Adrenal gland (tissue), 12 donors: ENCODE measurements around the gene RBMX. TPM values are rescaled to one million over a fixed set of nuclear protein-coding genes. Genes with fewer than 3 reads are reported as not detected.
A peak's percentile ranks its signal among the peaks of the same experiment; 100 is the strongest.
"Not testable (repeated sequence)": the region's sequence is repeated elsewhere in the genome, so short reads cannot be mapped to it uniquely, and the experiment has no call there.

Experiments used
- DNase-seq, 7 donors: peaks; one replicate each; pipeline ENCODE4 v3.0.0-alpha.2; 2019 to 2020
- H3K27ac ChIP-seq, 5 donors: fragments of 200-600 bp; sonication (generic) in 4 of 5; 1 replicate in 3 of 5; 2 replicates in 2 of 5; pipeline versions ENCODE4 v1.5.1 to v1.8.0; 2016 to 2020; ENCODE audit warnings: mild to moderate bottlenecking in 1 of 5
- H3K27me3 ChIP-seq: fragments of 200-600 bp; 2 replicates; pipeline ENCODE4 v1.8.0; 2021
- H3K36me3 ChIP-seq, 2 donors: fragments of 200-600 bp; replicated peaks in 1 of 2; 1 replicate in 1 of 2; 2 replicates in 1 of 2; pipeline versions ENCODE4 v1.5.1 to v1.8.0; 2018 to 2022
- H3K4me1 ChIP-seq, 2 donors: fragments of 200-600 bp; replicated peaks in 1 of 2; 1 replicate in 1 of 2; 2 replicates in 1 of 2; pipeline versions ENCODE4 v1.5.1 to v1.8.0; 2018 to 2021
- H3K4me3 ChIP-seq, 4 donors: fragments of 200-600 bp; sonication (generic) in 3 of 4; one replicate each; pipeline ENCODE4 v1.5.1; 2016 to 2018
- H3K9me3 ChIP-seq, 3 donors: fragments of 200-600 bp; sonication (generic) in 1 of 3; replicated peaks in 1 of 3; 1 replicate in 2 of 3; 2 replicates in 1 of 3; pipeline versions ENCODE4 v1.5.1 to v1.8.0; 2016 to 2021
- POLR2A ChIP-seq, 2 donors: fragments of 450-650 bp; IDR thresholded peaks; one replicate each; pipeline ENCODE4 v1.6.1; 2017; ENCODE audit warnings: antibody characterized with exemption in 2 of 2, mild to moderate bottlenecking in 2 of 2, moderate library complexity in 1 of 2
- WGBS, 4 donors: extraction: QIAGEN DNeasy Blood & Tissue Kit in 2 of 4; methylation state at CpG; one replicate each; pipeline versions ENCODE4 v1.1.5 to v1.1.7; 2013 to 2017; 5-methylcytosine and 5-hydroxymethylcytosine counted together
- intact Hi-C, 2 donors: fragments of 100-400 bp; cut with DNase I; formaldehyde crosslinking; loops; one replicate each; pipeline versions ENCODE4 v1.14.1 to v1.15.0; 2022 to 2023
- polyA plus RNA-seq, 3 donors: library from polyadenylated mRNA; stranded (reverse); fragments of 200-250 nt in 2 of 3; fragments of 350-450 nt in 1 of 3; fragmentation: Illumina TruSeq in 1 of 3; extraction: RNeasy Lipid Tissue Mini Kit (QIAGEN cat#74804) in 1 of 3; gene quantifications; one replicate each; pipeline ENCODE4 v1.2.3, GENCODE V29; 2013 to 2014
- total RNA-seq, 9 donors: library from RNA; depleted of rRNA in 4 of 9; stranded (reverse); fragments of >200 nt in 4 of 9; fragments of 120-200 nt in 1 of 9; fragmentation: NEBNext Ultra II Directional in 1 of 9; extraction: Animal tissue kit (Norgen Biotek cat#: 25700) in 1 of 9; gene quantifications; one replicate each; pipeline versions ENCODE4 v1.1.0 to v1.2.4, GENCODE V29; 2013 to 2023
- TF ChIP-seq, protein P1 (sequence below), 6 experiments: fragments of 450-650 bp in 4 of 6; fragments of 200-600 bp in 2 of 6; sonication (generic) in 1 of 6; IDR thresholded peaks; 1 replicate in 5 of 6; 2 replicates in 1 of 6; pipeline versions ENCODE4 v1.5.1 to v1.8.0; 2016 to 2021; ENCODE audit warnings: antibody characterized with exemption in 6 of 6, mild to moderate bottlenecking in 2 of 6, moderate library complexity in 1 of 6
- donor health status: healthy with polysubstance abuse.
- donor health status: Bipolar disorder and iron deficiency.
- donor health status: DM: yes; HTN: yes; CAD: no.
- donor health status: DM: no; HTN: no; CAD: no.
- donor health status: DM: no; HTN: no; CAD: no.
- donor health status: DM: yes; HTN: yes; CAD: no.

RBMX gene
- total and polyA plus RNA-seq, 12 donors: 64.2 to 218 (median 136) TPM

DNA sequence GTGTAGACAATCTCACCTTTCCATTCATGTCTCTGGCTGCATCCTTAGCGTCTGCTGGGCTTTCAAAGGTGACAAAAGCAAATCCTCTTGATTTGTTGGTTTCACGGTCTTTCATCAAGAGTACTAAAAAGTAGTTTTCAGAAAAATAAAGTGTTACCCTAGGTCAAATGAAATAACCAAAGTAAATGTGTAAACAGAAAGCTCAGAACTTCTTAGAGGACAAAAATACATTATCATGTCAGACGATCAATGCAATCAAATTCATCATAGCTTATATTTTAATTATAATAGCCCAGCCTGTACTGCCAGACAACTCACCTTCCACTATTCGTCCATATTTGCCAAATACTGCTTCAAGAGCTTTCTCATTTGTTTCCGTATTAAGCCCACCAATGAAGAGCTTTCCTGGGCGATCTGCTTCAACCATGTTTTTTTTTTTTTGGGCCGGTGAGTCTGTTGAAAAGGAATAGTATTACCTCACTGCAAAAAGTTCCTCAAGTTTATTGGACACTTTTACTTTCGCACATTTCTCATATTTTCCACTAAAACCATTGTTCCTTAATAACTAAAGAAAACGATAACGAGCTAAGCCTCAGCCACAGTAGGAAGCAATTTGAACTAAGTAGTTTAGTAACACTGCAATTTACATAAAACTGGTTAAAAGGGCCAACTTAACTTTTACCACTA is 1.4 kb downstream of the RBMX start:
- no peak for DNase-seq
- Histone ChIP-seq H3K36me3 (peaks cover 0 to 40% of the 10 kb centered on the region in 2 donors), H3K27ac (peak overlapping the region in 4 of 5 donors; percentile 85 to 93 (median 92)), H3K4me3 (peak overlapping the region; percentile 52 to 80 (median 67)), H3K27me3 (no peaks in the 10 kb centered on the region), H3K4me1 (no peaks in the 10 kb centered on the region), H3K9me3 (no peaks in the 10 kb centered on the region)
- intact Hi-C loops: no loop called here
- TF ChIP-seq POLR2A (IDR thresholded peaks at IDR 0.05): peak in 1 of 2 donors; percentile 8
- TF ChIP-seq, protein P1, sequence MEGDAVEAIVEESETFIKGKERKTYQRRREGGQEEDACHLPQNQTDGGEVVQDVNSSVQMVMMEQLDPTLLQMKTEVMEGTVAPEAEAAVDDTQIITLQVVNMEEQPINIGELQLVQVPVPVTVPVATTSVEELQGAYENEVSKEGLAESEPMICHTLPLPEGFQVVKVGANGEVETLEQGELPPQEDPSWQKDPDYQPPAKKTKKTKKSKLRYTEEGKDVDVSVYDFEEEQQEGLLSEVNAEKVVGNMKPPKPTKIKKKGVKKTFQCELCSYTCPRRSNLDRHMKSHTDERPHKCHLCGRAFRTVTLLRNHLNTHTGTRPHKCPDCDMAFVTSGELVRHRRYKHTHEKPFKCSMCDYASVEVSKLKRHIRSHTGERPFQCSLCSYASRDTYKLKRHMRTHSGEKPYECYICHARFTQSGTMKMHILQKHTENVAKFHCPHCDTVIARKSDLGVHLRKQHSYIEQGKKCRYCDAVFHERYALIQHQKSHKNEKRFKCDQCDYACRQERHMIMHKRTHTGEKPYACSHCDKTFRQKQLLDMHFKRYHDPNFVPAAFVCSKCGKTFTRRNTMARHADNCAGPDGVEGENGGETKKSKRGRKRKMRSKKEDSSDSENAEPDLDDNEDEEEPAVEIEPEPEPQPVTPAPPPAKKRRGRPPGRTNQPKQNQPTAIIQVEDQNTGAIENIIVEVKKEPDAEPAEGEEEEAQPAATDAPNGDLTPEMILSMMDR (IDR thresholded peaks at IDR 0.05): no peak
- 2 to 33% (median 16%) methylated on average over 10 of the region's 10 CpGs for WGBS, 4 donors

DNA sequence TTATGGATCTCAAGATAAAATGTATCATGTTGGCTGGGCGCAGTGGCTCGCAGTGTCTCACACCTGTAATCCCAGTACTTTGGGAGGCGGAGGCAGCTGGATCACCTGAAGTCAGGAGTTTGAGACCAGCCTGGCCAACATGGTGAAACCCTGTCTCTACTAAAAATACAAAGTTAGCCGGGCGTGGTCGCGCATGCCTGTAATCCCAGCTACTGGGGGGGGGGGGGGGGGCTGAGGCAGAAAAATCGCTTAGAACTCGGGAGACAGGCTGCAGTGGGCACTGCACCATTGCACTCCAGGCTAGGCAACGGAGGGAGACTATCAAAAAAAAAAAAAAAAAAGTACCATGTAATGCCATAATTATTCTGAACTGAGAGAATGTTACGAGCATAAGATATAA is 2.1 kb downstream of the RBMX start:
- Histone ChIP-seq H3K9me3 (no peaks in the 10 kb centered on the region), H3K36me3 (peaks cover 0 to 46% of the 10 kb centered on the region in 2 donors), H3K4me3 (peak overlapping the region in 1 of 4 donors; percentile 61), H3K27me3 (no peaks in the 10 kb centered on the region), H3K27ac (no peak overlapping the region), H3K4me1 (no peaks in the 10 kb centered on the region)
- WGBS, 4 donors: 38 to 68% (median 49%) methylated on average over 9 to 10 of the region's 11 CpGs
- intact Hi-C loops: no loop called here
- TF ChIP-seq, protein P1 (IDR thresholded peaks at IDR 0.05): no peak
- TF ChIP-seq POLR2A (IDR thresholded peaks at IDR 0.05): no peak
- no peak for DNase-seq

DNA sequence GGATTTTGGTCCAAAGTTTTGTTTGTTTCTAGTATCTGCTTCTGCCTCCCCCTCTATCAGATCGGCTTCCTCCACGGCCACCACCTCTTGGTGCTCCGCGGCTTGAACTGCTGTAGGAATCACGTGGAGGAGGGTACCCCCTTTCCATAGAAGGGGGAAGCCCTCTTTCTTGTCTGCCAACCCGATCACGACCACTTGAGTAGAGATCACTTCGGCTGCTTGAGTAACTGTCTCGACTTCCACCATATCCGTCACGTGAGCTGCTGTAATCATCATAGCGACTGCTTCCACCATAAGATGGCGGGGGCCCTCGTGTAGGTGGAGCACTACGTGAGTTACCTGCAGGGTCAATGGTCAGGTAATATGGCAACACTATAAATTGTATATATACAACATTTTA is 6.4 kb downstream of the RBMX start:
- H3K4me3 ChIP-seq, intact Hi-C loops, DNase-seq, H3K27ac ChIP-seq, H3K9me3 ChIP-seq, H3K27me3 ChIP-seq, H3K4me1 ChIP-seq: not testable (repeated sequence)
- H3K36me3 ChIP-seq: peaks cover 0 to 86% of the 10 kb centered on the region in 2 donors
- 75 to 85% (median 82%) methylated on average over 14 to 15 of the region's 15 CpGs for WGBS, 4 donors

DNA sequence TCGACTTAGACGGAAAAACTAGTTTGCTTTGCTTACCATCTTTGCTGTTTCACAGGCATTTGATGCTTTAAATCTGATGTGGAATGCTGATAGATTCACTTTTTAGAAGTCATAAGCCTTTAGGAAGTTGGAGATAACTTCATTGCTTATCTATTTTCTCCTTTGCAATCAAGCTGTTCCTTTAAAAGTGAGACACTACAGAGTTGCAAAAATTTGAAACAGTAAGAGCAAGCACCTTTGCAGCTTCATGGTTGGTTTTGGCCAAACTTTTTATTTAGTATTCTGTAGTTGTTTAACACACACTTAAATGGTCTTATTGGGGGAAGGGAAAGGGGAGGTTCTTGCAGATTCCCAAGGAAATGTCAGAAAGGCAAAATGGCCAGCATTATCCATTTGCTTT is 7.3 kb downstream of the RBMX start:
- H3K36me3 ChIP-seq: peaks cover 0 to 92% of the 10 kb centered on the region in 2 donors
- DNase-seq, H3K27ac ChIP-seq, H3K27me3 ChIP-seq, H3K9me3 ChIP-seq, intact Hi-C loops, H3K4me3 ChIP-seq, H3K4me1 ChIP-seq: not testable (repeated sequence)
- WGBS, 4 donors: 86 to 95% (median 92%) methylated on average over 2 of the region's 2 CpGs

DNA sequence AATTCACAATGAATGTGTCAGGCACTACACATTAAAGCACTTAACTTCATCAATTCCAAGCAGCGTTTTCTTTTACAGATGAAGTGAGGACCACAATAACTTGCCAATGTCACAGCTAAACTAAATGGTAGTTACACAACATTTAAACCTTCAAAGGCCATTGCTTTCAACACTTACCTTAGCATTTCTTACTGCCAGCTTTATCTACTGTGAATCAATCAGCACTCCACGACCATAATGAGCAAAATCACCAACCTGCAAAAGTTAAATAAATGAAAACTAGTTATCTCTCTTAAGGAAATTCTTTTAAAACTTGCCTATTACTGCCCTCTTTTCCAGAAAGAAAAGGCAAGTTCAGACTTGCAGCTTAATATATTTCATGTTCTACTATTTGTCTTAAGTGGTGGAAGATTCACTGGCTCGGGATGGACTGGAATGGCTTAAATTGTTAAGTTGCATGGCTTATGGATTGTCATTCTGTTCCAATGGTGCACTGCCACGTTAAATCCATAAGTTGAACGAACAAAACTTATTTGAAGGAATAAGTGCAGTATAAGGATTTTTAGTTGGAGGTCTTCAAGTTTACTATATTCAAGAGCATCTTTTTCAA is 8.3 kb downstream of the RBMX start:
- Histone ChIP-seq H3K27ac (no peak overlapping the region), H3K4me1 (no peaks in the 10 kb centered on the region), H3K27me3 (no peaks in the 10 kb centered on the region), H3K9me3 (no peaks in the 10 kb centered on the region), H3K4me3 (no peak overlapping the region), H3K36me3 (peaks cover 0 to 82% of the 10 kb centered on the region in 2 donors)
- 65 to 84% (median 77%) methylated on average over 5 of the region's 5 CpGs for WGBS, 4 donors
- no peak for TF ChIP-seq POLR2A (IDR thresholded peaks at IDR 0.05)
- TF ChIP-seq, protein P1 (IDR thresholded peaks at IDR 0.05): no peak
- intact Hi-C loops: no loop called here
- DNase-seq: no peak
